Skin of body (tissue), 2 donors: Measurements from ENCODE around the gene CERS6. TPM values are rescaled to one million over a fixed set of nuclear protein-coding genes. Genes with fewer than 3 reads are reported as not detected.
"Not testable (repeated sequence)": the region's sequence is repeated elsewhere in the genome, so short reads cannot be mapped to it uniquely, and the experiment has no call there.

Experiments used
- DNase-seq: peaks from one replicate; lab custom pipeline; 2025; lab: John Stamatoyannopoulos, UW
- total RNA-seq: library from RNA; depleted of rRNA; stranded (reverse); fragments of >200 nt; gene quantifications from one replicate; pipeline ENCODE4 v1.2.3, GENCODE V29; 2014

The CERS6 gene
- total RNA-seq, result 34.6 TPM

- peak; percentile 86 for DNase-seq
Measured at GRCh38 chr2:168455645-168456520, at the start of gene CERS6. TSS of gene CERS6 (plus strand) at chr2:168456272. CDS start at chr2:168456449, 177 bp downstream.

- not testable (repeated sequence) for DNase-seq
Measured at GRCh38 chr2:168412301-168412700, 43.8 kb upstream of the CERS6 start.

- DNase-seq, result not testable (repeated sequence)
Measured at GRCh38 chr2:168413101-168413500, 43.0 kb upstream of the CERS6 start.

- DNase-seq, result no peak
Measured at GRCh38 chr2:168416555-168416954, 39.5 kb upstream of the CERS6 start.

- DNase-seq, result no peak
Measured at GRCh38 chr2:168422584-168422983, 33.5 kb upstream of the CERS6 start.

- DNase-seq, result no peak
Measured at GRCh38 chr2:168424112-168424951, 31.7 kb upstream of the CERS6 start.

GRCh38 chr2:168424971-168425370 is 31.1 kb upstream of the CERS6 start:
- no peak for DNase-seq

GRCh38 chr2:168426861-168427260 is 29.2 kb upstream of the CERS6 start:
- DNase-seq, result no peak

GRCh38 chr2:168427451-168427850 is 28.6 kb upstream of the CERS6 start:
- DNase-seq, result no peak

GRCh38 chr2:168428431-168428830 is 27.6 kb upstream of the CERS6 start:
- no peak for DNase-seq

- DNase-seq, result no peak
Measured at GRCh38 chr2:168429988-168430387, 26.1 kb upstream of the CERS6 start.

- DNase-seq, result no peak
Measured at GRCh38 chr2:168430431-168430830, 25.6 kb upstream of the CERS6 start.

GRCh38 chr2:168431301-168432024 is 24.6 kb upstream of the CERS6 start:
- no peak for DNase-seq

- no peak for DNase-seq
Measured at GRCh38 chr2:168432100-168432499, 24.0 kb upstream of the CERS6 start.

- DNase-seq, result no peak
Measured at GRCh38 chr2:168432565-168433186, 23.4 kb upstream of the CERS6 start.

GRCh38 chr2:168433527-168433926 is 22.5 kb upstream of the CERS6 start:
- no peak for DNase-seq

GRCh38 chr2:168434146-168434545 is 21.9 kb upstream of the CERS6 start:
- no peak for DNase-seq

GRCh38 chr2:168436840-168437239 is 19.2 kb upstream of the CERS6 start:
- DNase-seq, result no peak

- no peak for DNase-seq
Measured at GRCh38 chr2:168438553-168438952, 17.5 kb upstream of the CERS6 start.

GRCh38 chr2:168439536-168439935 is 16.5 kb upstream of the CERS6 start:
- DNase-seq, result no peak

GRCh38 chr2:168441214-168441872 is 14.7 kb upstream of the CERS6 start:
- no peak for DNase-seq
